OCI-LY7 (cell line): ENCODE data around the gene MS4A6A.

ENCODE experiments used
- CTCF ChIP-seq: fragments of 200-600 bp; sonication (generic); conservative IDR thresholded peaks from 2 replicates; pipeline ENCODE4 v1.5.1; 2014; ENCODE audit warnings: mild to moderate bottlenecking, antibody characterized with exemption, low read length, moderate library complexity, mixed read lengths
- EZH2phosphoT487 ChIP-seq: fragments of 200-600 bp; sonication (generic); IDR thresholded peaks from 2 replicates; pipeline ENCODE4 v1.6.1; 2018; ENCODE audit warnings: low read depth, borderline replicate concordance, mild to moderate bottlenecking, mixed run types, antibody characterized with exemption, low read length, moderate library complexity, mixed read lengths

- TF ChIP-seq CTCF (no peak), EZH2phosphoT487 (no peak)
Measured at GRCh38 chr11:60164550-60165075, 18.3 kb downstream of the MS4A6A start.
